GM19328 (cell line): ENCODE results near the gene SLC51B.
"Not testable (repeated sequence)": the region's sequence is repeated elsewhere in the genome, so short reads cannot be mapped to it uniquely, and the experiment has no call there.

Experiments used
- ATAC-seq: cut with Tn5 transposase; IDR thresholded peaks from one replicate; pipeline ENCODE4 v1.9.1; 2021; ENCODE audit warnings: mild to moderate bottlenecking, moderate library complexity; ENCODE audit not compliant: unreplicated experiment

Gene SLC51B

GRCh38 chr15:65096481-65097385 lies 51.5 kb downstream of the SLC51B start:
- ATAC-seq, result no peak

GRCh38 chr15:65097651-65098263 lies 52.6 kb downstream of the SLC51B start:
- no peak for ATAC-seq

- ATAC-seq, result no peak
Measured at GRCh38 chr15:65099336-65099735, 54.1 kb downstream of the SLC51B start.

- ATAC-seq, result not testable (repeated sequence)
Measured at GRCh38 chr15:65099801-65100200, 54.6 kb downstream of the SLC51B start.

GRCh38 chr15:65100442-65100841 lies 55.3 kb downstream of the SLC51B start:
- no peak for ATAC-seq

- ATAC-seq, result no peak
Measured at GRCh38 chr15:65101411-65101890, 56.3 kb downstream of the SLC51B start.

- ATAC-seq, result no peak
Measured at GRCh38 chr15:65101891-65102708, 56.9 kb downstream of the SLC51B start.

GRCh38 chr15:65102912-65103311 lies 57.7 kb downstream of the SLC51B start:
- ATAC-seq, result no peak
